ENCODE data around the gene ZNG1A. TPM values are rescaled to one million over a fixed set of nuclear protein-coding genes. Genes with fewer than 3 reads are reported as not detected.
A peak's percentile ranks its signal among the peaks of the same experiment; 100 is the strongest.
"Not testable (repeated sequence)": the region's sequence is repeated elsewhere in the genome, so short reads cannot be mapped to it uniquely, and the experiment has no call there.

ZNG1A gene
- total RNA-seq, 1 donor from 2014 or later = 29.6 TPM

- intact Hi-C loops (cut with micrococcal nuclease); H3K9me3 Mint-ChIP-seq; H3K36me3 Mint-ChIP-seq (ENCODE audit: low read depth); H3K27ac Mint-ChIP-seq: not testable (repeated sequence)
- Mint-ChIP-seq H3K4me3 (peak overlapping the region; percentile 62), H3K4me1 (peaks cover 14% of the 10 kb centered on the region), H3K27me3 (peaks cover 34% of the 10 kb centered on the region)
- DNase-seq = peak; percentile 68
Observed at GRCh38 chr9:117144-117994, 61.5 kb downstream of the ZNG1A start.

GRCh38 chr9:116239-117077 lies 62.4 kb downstream of the ZNG1A start:
- H3K4me3 Mint-ChIP-seq; H3K36me3 Mint-ChIP-seq (ENCODE audit: low read depth); H3K27ac Mint-ChIP-seq; DNase-seq; intact Hi-C loops (cut with micrococcal nuclease); H3K9me3 Mint-ChIP-seq: not testable (repeated sequence)
- peaks cover 38% of the 10 kb centered on the region for H3K27me3 Mint-ChIP-seq
- peaks cover 14% of the 10 kb centered on the region for H3K4me1 Mint-ChIP-seq

DNA sequence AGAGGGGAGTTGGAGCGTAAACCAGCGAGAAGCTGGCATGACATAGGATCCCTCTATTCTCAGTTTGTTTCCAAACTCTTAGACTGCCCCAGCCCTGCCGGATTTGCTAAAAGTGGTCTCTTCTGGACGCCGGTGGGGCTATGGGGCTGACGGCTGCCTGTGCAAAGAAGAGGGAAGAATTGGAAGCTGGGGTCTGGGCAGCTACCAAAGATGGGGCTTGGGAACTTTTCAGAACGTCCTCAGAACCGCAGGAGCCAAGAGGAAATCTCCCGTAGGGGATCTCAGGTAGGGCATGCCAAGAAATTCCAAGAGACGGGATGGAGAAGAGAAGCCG lies 63.8 kb downstream of the ZNG1A start:
- DNase-seq; H3K36me3 Mint-ChIP-seq (ENCODE audit: low read depth); H3K9me3 Mint-ChIP-seq; intact Hi-C loops (cut with micrococcal nuclease): not testable (repeated sequence)
- peak overlapping the region; percentile 76 for H3K4me3 Mint-ChIP-seq
- H3K27me3 Mint-ChIP-seq = peaks cover 38% of the 10 kb centered on the region
- H3K27ac Mint-ChIP-seq = peak overlapping the region; percentile 63
- peaks cover 14% of the 10 kb centered on the region for H3K4me1 Mint-ChIP-seq

- intact Hi-C loops (cut with micrococcal nuclease); H3K36me3 Mint-ChIP-seq (ENCODE audit: low read depth); H3K9me3 Mint-ChIP-seq: not testable (repeated sequence)
- Mint-ChIP-seq H3K4me3 (peak overlapping the region; percentile 76), H3K27me3 (peaks cover 40% of the 10 kb centered on the region), H3K27ac (peak overlapping the region; percentile 63), H3K4me1 (peaks cover 14% of the 10 kb centered on the region)
- DNase-seq = peak; percentile 68
Observed at GRCh38 chr9:114267-115117, 64.4 kb downstream of the ZNG1A start.

GRCh38 chr9:113468-114266 lies 65.2 kb downstream of the ZNG1A start:
- H3K27me3 Mint-ChIP-seq = peaks cover 45% of the 10 kb centered on the region

GRCh38 chr9:112589-113467 lies 66.0 kb downstream of the ZNG1A start:
- H3K4me3 Mint-ChIP-seq; intact Hi-C loops (cut with micrococcal nuclease); H3K9me3 Mint-ChIP-seq; H3K27ac Mint-ChIP-seq; H3K36me3 Mint-ChIP-seq (ENCODE audit: low read depth): not testable (repeated sequence)
- H3K27me3 Mint-ChIP-seq = peaks cover 43% of the 10 kb centered on the region
- DNase-seq = peak; percentile 62
- H3K4me1 Mint-ChIP-seq = peaks cover 12% of the 10 kb centered on the region

More at GRCh38 chr9:113468-114266, 65.2 kb downstream of the ZNG1A start:
- H3K27ac Mint-ChIP-seq = peak overlapping the region; percentile 45
- peak overlapping the region; percentile 76 for H3K4me3 Mint-ChIP-seq
- H3K9me3 Mint-ChIP-seq; H3K36me3 Mint-ChIP-seq (ENCODE audit: low read depth); intact Hi-C loops (cut with micrococcal nuclease): not testable (repeated sequence)
- DNase-seq = peak; percentile 75
- H3K4me1 Mint-ChIP-seq = peaks cover 16% of the 10 kb centered on the region

DNA sequence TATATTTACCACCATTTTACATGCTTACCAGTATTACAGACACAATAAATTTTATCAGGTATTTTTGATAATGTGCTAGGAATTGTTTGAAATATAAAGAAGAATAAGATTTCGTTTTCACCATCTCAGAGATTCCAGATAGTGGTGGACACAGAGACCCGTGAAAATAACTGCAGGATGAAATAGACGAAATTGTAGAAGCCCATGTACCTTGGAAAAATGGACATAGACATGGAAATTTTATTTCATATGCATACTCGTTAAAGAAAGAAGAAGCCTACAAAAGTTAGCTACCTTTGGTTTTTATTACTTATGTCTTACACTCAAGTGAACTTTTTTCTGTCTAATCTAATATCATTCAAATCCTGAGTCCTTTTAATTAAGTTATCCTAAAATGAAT lies 68.2 kb downstream of the ZNG1A start:
- H3K4me3 Mint-ChIP-seq; DNase-seq; intact Hi-C loops (cut with micrococcal nuclease); H3K27ac Mint-ChIP-seq; H3K9me3 Mint-ChIP-seq; H3K4me1 Mint-ChIP-seq; H3K36me3 Mint-ChIP-seq (ENCODE audit: low read depth): not testable (repeated sequence)
- H3K27me3 Mint-ChIP-seq = peaks cover 46% of the 10 kb centered on the region

DNA sequence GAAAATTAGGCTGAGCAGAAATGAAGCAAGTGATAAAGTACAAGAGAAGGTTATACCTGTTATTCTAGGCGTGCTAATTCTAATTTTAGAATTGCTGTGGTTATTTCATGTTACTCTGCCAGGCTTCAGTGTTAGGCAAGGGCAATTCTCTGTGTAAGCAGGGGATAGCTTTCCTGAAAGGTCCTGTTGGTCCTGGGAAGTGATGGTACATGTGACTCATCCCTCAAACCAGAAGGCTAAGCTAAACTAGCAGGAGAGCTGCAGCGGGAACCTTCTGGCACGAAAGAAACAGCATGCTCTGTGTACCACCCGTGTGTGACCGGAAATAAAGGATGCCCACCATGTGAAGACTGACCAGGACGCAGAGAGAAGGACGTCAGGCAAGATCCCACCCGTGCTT lies 69.3 kb downstream of the ZNG1A start:
- peaks cover 41% of the 10 kb centered on the region for H3K27me3 Mint-ChIP-seq

DNA sequence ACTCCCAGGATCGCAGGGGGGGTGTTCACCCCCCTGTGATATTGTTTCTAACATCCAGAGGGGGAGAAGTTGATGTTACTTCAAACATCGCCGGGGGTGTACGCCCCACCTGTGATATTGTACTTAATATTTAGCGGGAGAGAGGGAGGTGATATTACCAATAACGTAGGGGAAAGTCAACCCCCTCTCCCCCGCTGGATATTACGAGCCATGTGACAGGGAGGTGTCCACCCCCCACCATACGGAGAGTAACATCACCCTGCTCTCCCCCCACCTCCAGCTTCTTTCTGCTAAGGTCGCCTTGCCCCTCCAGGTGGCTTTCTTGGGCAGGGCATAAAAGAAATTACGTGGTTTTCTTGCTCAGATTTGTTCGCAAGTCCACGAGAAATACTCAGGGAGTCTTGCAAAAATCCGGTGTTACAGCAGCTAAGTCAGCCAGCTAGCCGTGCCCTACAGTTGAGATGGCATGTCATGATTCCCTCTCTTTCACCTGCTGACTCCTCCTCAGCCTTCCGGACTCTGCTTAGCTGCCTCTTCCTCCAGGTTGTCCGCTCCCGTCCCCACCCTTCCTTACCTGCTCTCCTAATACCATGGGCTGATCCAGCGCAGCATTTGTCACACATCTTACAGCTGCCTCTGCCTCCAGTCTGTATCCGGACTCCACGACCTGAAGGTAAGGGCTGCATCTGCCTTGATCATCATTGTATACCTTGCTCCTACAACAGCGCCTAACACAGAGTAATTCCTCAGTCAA lies 69.9 kb downstream of the ZNG1A start:
- intact Hi-C loops (cut with micrococcal nuclease); H3K27ac Mint-ChIP-seq; H3K4me3 Mint-ChIP-seq; H3K4me1 Mint-ChIP-seq; DNase-seq; H3K9me3 Mint-ChIP-seq; H3K36me3 Mint-ChIP-seq (ENCODE audit: low read depth): not testable (repeated sequence)
- H3K27me3 Mint-ChIP-seq = peaks cover 38% of the 10 kb centered on the region

More for the DNA sequence above, 69.3 kb downstream of the ZNG1A start:
- H3K36me3 Mint-ChIP-seq (ENCODE audit: low read depth); H3K4me1 Mint-ChIP-seq; intact Hi-C loops (cut with micrococcal nuclease); H3K27ac Mint-ChIP-seq; DNase-seq; H3K9me3 Mint-ChIP-seq; H3K4me3 Mint-ChIP-seq: not testable (repeated sequence)

- H3K36me3 Mint-ChIP-seq (ENCODE audit: low read depth); H3K9me3 Mint-ChIP-seq; H3K27ac Mint-ChIP-seq; H3K4me3 Mint-ChIP-seq; H3K4me1 Mint-ChIP-seq; intact Hi-C loops (cut with micrococcal nuclease): not testable (repeated sequence)
- peak; percentile 62 for DNase-seq
- peaks cover 31% of the 10 kb centered on the region for H3K27me3 Mint-ChIP-seq
Observed at GRCh38 chr9:105991-106390, 72.9 kb downstream of the ZNG1A start.

DNA sequence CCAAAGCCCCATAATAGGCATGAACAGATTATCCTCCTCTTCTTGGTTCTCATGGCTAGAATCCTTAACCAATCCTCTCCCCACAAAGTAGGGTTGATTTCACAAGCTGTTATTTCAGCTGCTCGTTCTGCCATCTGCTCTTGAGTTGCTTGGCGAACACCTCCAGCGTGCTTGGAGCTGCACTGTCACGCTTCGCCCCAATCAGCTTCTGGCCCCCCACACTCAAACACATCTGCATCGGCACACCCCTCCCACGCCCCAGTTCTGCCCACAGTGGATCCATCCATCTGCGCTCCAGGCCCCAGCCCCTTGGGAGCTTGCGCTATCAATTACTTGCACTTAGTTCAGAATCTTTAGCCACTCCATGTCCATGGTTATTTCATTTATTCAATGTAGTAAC lies 78.4 kb downstream of the ZNG1A start:
- H3K27ac Mint-ChIP-seq; intact Hi-C loops (cut with micrococcal nuclease); DNase-seq; H3K4me1 Mint-ChIP-seq; H3K4me3 Mint-ChIP-seq; H3K36me3 Mint-ChIP-seq (ENCODE audit: low read depth); H3K27me3 Mint-ChIP-seq; H3K9me3 Mint-ChIP-seq: not testable (repeated sequence)

- H3K36me3 Mint-ChIP-seq (ENCODE audit: low read depth); H3K9me3 Mint-ChIP-seq; H3K4me1 Mint-ChIP-seq; H3K27ac Mint-ChIP-seq; H3K4me3 Mint-ChIP-seq; H3K27me3 Mint-ChIP-seq; DNase-seq; intact Hi-C loops (cut with micrococcal nuclease): not testable (repeated sequence)
Observed at GRCh38 chr9:99867-100266, 79.0 kb downstream of the ZNG1A start.
